Colonic mucosa (tissue), 4 donors: ENCODE data around the gene SLC24A3. TPM values are rescaled to one million over a fixed set of nuclear protein-coding genes. Genes with fewer than 3 reads are reported as not detected.

Experiments
- DNase-seq: peaks from one replicate; pipeline ENCODE4 v3.0.0-alpha.2; 2020
- H3K27ac ChIP-seq: fragments of 200-600 bp; one replicate; pipeline ENCODE4 v1.8.0; 2021
- H3K27me3 ChIP-seq: fragments of 200-600 bp; one replicate; pipeline ENCODE4 v1.8.0; 2021
- H3K36me3 ChIP-seq: fragments of 200-600 bp; one replicate; pipeline ENCODE4 v1.8.0; 2021
- H3K4me1 ChIP-seq: fragments of 200-600 bp; one replicate; pipeline ENCODE4 v1.8.0; 2021; ENCODE audit warnings: mild to moderate bottlenecking
- H3K4me3 ChIP-seq: fragments of 200-600 bp; one replicate; pipeline ENCODE4 v1.8.0; 2021
- H3K9ac ChIP-seq, 2 donors: one replicate each; pipeline ENCODE4 v1.7.0; 2013; ENCODE audit warnings: control low read depth in 2 of 2, low read depth in 2 of 2, low read length in 2 of 2
- H3K9me3 ChIP-seq: fragments of 200-600 bp; one replicate; pipeline ENCODE4 v1.8.0; 2021
- intact Hi-C: fragments of 100-400 bp; cut with DNase I; formaldehyde crosslinking; loops from one replicate; pipeline ENCODE4 v1.14.1; 2022
- total RNA-seq, 2 donors: library from RNA; stranded (reverse); fragmentation: NEBNext Ultra II Directional in 1 of 2; extraction: Animal tissue kit (Norgen Biotek cat#: 25700) in 1 of 2; gene quantifications; one replicate each; pipeline ENCODE4 v1.2.1, GENCODE V29; 2021
- TF ChIP-seq, protein P1 (sequence below): fragments of 200-600 bp; IDR thresholded peaks from one replicate; pipeline ENCODE4 v1.8.0; 2022; ENCODE audit warnings: antibody characterized with exemption, mild to moderate bottlenecking
- donor health status: healthy.
- donor health status: DM: no; HTN: no; CAD: no.
- donor health status: DM: no; HTN: no; CAD: no.

Gene SLC24A3
- total RNA-seq, 2 donors from 2014 or later: 3.6 to 6.6 TPM

DNA sequence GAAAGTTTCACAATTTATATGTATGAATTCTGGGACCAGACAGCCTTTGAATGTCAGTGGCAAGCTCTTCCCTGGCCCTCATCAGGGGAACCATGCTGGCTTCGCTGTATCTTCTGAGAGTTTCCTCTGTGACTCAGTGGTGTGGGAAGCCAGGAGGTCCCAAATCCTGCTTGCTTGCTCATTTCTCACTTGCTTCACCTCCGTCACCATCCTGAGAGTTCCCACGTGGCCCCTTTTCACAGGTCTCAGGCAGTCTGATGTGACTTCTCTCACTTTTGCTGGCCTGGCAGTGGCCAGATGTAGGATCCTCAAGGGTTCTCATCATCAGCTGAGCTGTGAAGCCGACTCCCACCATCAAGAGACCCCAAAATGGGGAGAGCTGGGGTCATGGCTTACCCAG is 517.2 kb downstream of the SLC24A3 start:
- DNase-seq: no peak
- no peaks in the 10 kb centered on the region for H3K36me3 ChIP-seq
- no peaks in the 10 kb centered on the region for H3K27me3 ChIP-seq
- no peak overlapping the region for H3K4me3 ChIP-seq
- H3K27ac ChIP-seq: no peak overlapping the region
- H3K4me1 ChIP-seq: no peaks in the 10 kb centered on the region
- H3K9me3 ChIP-seq: no peaks in the 10 kb centered on the region
- TF ChIP-seq, protein P1, sequence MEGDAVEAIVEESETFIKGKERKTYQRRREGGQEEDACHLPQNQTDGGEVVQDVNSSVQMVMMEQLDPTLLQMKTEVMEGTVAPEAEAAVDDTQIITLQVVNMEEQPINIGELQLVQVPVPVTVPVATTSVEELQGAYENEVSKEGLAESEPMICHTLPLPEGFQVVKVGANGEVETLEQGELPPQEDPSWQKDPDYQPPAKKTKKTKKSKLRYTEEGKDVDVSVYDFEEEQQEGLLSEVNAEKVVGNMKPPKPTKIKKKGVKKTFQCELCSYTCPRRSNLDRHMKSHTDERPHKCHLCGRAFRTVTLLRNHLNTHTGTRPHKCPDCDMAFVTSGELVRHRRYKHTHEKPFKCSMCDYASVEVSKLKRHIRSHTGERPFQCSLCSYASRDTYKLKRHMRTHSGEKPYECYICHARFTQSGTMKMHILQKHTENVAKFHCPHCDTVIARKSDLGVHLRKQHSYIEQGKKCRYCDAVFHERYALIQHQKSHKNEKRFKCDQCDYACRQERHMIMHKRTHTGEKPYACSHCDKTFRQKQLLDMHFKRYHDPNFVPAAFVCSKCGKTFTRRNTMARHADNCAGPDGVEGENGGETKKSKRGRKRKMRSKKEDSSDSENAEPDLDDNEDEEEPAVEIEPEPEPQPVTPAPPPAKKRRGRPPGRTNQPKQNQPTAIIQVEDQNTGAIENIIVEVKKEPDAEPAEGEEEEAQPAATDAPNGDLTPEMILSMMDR: no peak
- no peak overlapping the region for H3K9ac ChIP-seq
- intact Hi-C loops: no loop called here

DNA sequence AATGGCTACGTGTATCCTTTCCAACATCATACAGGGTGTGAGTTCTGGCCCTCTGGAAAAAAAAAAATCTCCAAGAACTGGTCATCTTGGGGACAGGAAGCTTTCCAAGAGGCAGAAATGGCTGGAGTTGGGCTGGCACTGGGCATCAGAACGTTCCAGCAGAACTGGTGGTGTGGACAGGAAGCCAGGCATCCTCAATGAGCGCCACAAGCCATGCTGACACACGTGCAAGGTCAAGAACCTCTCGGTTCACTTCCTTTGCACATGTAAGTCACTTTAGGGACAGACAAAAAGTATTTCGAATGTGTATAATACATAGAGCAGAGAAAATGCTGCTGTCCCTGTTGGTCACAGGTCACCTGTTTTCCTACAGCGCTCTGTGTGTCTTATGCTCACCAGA is 518.3 kb downstream of the SLC24A3 start:
- intact Hi-C loops: no loop called here
- TF ChIP-seq, protein P1: no peak
- Histone ChIP-seq H3K27me3 (no peaks in the 10 kb centered on the region), H3K9ac (no peak overlapping the region), H3K27ac (no peak overlapping the region), H3K4me1 (no peaks in the 10 kb centered on the region), H3K4me3 (no peak overlapping the region), H3K9me3 (no peaks in the 10 kb centered on the region), H3K36me3 (no peaks in the 10 kb centered on the region)
- no peak for DNase-seq

DNA sequence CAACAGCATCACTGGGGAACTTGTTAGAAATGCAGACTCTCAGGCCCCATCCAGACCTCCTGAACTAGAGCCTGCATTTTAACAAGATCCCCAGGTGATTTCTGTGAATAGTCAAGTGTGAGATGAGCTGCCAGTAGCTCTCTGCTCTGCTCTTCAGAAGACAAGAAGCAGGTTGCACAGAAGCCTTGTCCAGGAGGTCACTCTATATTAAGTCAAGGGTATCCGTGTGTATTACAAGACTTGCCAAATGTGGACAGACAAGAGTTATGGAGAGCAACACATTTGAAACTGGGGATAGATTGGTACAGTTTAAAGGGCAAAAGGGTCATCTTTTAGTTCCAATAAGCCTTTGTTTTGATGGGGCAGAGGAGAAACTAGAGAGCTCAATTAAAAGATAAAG is 522.4 kb downstream of the SLC24A3 start:
- Histone ChIP-seq H3K4me3 (no peak overlapping the region), H3K27me3 (no peaks in the 10 kb centered on the region), H3K4me1 (peaks cover 4% of the 10 kb centered on the region), H3K36me3 (no peaks in the 10 kb centered on the region), H3K27ac (no peak overlapping the region), H3K9me3 (no peaks in the 10 kb centered on the region), H3K9ac (no peak overlapping the region)
- TF ChIP-seq, protein P1: no peak
- no peak for DNase-seq
- intact Hi-C loops: no loop called here

DNA sequence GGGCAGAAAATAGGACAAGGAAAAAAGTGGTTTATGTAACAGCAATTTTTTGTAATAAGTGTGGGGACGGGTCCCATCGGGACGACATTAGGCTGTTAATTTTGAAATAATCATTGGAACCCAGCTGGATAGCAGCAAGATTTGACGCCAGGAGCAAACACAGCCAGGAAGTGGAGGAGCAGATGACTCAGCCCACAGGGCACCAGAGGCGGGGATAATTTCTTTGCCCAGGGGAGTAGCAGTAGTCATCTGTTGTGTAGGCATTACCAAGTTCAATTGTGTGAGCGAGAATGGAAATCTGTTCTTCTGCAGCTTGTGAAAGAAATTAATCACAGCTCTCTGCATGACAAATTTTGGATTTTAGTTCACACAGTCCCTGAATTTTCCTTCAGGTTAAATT is 523.0 kb downstream of the SLC24A3 start:
- Histone ChIP-seq H3K4me1 (peaks cover 4% of the 10 kb centered on the region), H3K27ac (peak overlapping the region; percentile 47), H3K9me3 (no peaks in the 10 kb centered on the region), H3K27me3 (no peaks in the 10 kb centered on the region), H3K36me3 (no peaks in the 10 kb centered on the region), H3K4me3 (no peak overlapping the region), H3K9ac (no peak overlapping the region)
- intact Hi-C loops: no loop called here
- DNase-seq: peak; percentile 82
- TF ChIP-seq, protein P1: no peak

DNA sequence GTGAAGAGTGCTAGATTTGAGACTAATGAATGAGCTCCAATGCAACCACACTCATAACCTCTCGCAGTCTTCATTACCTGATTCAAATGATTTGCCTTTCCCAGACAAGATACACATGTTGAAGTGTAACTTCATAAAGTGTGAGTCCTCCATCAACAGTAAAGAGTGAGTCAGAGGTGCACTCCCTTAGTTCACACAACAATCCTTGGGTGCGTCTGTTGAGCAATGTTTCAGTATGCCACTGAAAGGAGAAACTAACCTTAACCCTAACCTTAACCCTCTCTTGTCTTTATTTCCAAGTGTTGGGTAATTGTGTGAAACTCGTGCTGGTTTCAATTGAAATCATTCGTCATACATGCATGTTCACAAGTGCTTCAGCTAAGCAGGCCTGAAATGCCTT is 524.6 kb downstream of the SLC24A3 start:
- Histone ChIP-seq H3K4me3 (no peak overlapping the region), H3K27me3 (no peaks in the 10 kb centered on the region), H3K4me1 (peaks cover 4% of the 10 kb centered on the region), H3K9me3 (no peaks in the 10 kb centered on the region), H3K9ac (peak overlapping the region in 1 of 2 donors; percentile 6), H3K27ac (peak overlapping the region; percentile 47), H3K36me3 (no peaks in the 10 kb centered on the region)
- DNase-seq: peak; percentile 68
- intact Hi-C loops: no loop called here
- TF ChIP-seq, protein P1: no peak

DNA sequence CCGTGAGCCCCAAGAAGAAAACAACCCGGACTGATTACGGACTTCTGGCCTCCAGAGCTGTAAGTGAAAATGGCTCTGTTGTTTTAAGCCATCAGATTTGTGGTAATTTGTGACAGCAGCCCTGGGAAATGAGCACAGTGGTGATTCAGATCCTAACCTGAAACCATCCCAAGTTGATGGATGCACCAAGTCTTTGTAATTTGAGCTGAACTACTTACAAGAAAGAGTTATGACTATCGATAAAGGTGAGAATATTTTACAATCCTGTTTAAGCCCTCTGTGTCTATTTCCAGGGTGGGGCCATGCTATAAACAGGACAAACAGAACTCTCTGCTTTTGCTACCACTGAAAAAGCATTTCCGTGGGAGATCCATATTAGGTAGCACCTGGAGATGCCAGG is 526.5 kb downstream of the SLC24A3 start:
- H3K9ac ChIP-seq: no peak overlapping the region
- H3K27ac ChIP-seq: peak overlapping the region; percentile 54
- intact Hi-C loops: no loop called here

More for the DNA sequence above, 526.5 kb downstream of the SLC24A3 start:
- Histone ChIP-seq H3K36me3 (no peaks in the 10 kb centered on the region), H3K4me1 (peaks cover 4% of the 10 kb centered on the region), H3K4me3 (no peak overlapping the region), H3K27me3 (no peaks in the 10 kb centered on the region), H3K9me3 (no peaks in the 10 kb centered on the region)
- DNase-seq: no peak
- TF ChIP-seq, protein P1: no peak
